NCI-H446 treated with DMSO at 0.1 percent for 48 hours (cell line): ENCODE results near the gene GALNTL6.

Experiments
- DNase-seq: peaks from one replicate; lab custom pipeline; 2025; lab: John Stamatoyannopoulos, UW

GALNTL6 gene

DNA sequence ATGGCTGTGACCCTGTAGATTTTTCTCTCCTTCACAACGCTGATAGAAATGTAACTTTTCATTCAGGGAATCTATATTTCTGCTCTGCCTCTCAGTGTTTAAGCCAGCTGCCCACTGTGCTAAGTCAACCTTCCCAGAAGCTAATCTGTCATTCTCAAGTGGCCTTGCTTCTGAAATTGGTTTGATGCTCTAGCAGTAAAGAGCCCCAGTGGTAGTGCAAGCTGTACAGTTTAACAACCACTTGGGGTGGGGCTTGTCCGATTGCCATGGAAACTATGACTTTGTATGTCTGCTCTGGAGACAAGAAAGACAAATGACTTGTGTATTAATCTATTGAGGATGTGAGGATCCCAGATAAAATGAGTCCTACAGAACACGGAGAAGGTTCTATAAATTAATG lies 734.5 kb downstream of the GALNTL6 start:
- no peak for DNase-seq

GRCh38 chr4:172553216-172553615 lies 740.0 kb downstream of the GALNTL6 start:
- DNase-seq = no peak

DNA sequence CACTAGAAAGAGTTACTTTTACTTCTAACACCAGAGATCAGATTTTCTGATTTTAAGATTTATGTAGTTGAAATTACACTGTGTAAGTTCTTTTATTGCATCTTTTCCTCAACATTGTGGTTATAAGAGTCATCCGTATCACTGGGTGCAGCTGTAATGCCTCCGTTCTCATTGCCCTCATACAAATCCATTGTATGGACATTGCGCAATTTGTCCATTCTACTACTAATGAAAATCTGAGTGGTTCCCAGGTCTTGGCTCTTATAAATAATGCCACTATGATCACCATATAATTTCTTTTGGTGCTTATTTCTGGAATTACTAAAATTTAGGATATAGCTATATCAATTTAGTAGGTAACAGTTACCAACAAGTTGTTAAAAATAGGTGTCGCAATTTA lies 741.4 kb downstream of the GALNTL6 start:
- DNase-seq = no peak

DNA sequence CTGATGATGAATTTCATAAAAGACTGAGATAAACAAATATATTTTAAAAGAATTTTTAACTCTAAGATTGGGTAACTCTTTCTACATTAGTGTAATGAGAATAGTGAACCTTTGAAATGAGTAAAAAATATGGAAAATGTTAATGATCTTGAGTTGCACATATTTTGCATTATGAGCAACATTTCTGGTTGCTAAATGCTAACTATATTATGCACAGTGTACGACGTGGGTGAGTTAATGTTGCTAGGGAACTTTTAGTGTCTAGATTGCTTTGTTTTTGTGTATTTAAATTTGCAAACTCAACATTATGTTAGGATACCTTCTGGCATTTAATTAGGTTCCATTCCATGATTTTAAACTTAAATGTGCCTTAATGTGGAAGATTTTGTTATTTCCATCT lies 742.5 kb downstream of the GALNTL6 start:
- DNase-seq = no peak

DNA sequence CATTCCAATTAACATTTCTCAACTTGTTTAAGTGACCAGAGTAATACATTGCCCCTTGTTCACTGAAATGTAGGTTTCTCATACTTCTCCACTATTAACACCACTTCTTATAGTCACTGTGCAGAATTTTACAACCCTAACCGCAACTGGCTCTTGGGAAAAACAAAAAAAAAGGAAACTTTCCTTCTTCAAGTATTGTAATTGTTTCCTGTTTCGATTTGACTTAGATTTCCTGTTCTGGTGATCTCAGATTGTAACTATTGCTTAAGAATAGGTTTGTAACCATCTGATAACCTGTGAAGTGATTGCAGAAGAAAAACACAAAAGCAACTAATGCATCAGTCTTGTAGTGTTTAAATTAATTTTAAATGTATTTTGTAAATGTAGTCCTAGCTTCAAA lies 760.7 kb downstream of the GALNTL6 start:
- DNase-seq = no peak

GRCh38 chr4:172578712-172579111 lies 765.5 kb downstream of the GALNTL6 start:
- no peak for DNase-seq

DNA sequence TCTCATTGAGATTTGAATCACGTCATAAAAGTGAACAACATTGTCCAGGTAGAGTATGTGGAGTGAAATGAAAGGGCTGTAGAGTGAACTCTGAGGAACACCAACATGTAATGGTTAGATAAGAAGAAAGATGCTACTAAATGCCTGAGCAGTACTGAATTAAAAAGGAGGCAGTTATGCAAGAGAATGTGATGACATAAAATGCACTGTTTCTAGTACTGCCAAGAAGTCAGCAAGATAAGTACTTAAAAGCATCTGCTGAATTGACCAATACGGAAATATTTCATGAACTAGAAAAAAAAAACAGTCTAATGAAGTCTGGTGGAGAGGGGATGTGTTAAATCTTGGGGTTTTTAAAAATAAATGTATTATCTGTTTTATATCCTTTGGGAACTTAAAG lies 771.6 kb downstream of the GALNTL6 start:
- DNase-seq = no peak

GRCh38 chr4:172596206-172596605 lies 783.0 kb downstream of the GALNTL6 start:
- DNase-seq = no peak

DNA sequence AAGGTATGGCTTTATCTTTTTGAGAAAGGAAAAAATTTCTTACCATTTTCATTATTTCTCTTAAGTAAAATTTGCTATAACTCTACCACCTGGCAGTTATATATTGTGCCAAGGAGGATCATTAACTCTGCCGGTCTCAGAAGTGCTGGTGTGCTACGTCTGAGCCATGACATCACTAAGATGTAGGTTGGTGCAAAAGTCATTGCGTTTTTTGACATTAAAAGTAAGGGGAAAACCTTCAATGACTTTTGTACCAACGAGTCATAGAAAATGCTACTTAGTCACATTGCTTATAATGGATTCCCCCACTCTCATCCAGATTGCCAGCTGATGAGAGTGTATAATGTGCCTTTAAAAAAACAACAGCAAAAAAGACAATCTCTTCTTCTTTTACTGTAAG lies 786.4 kb downstream of the GALNTL6 start:
- no peak for DNase-seq

DNA sequence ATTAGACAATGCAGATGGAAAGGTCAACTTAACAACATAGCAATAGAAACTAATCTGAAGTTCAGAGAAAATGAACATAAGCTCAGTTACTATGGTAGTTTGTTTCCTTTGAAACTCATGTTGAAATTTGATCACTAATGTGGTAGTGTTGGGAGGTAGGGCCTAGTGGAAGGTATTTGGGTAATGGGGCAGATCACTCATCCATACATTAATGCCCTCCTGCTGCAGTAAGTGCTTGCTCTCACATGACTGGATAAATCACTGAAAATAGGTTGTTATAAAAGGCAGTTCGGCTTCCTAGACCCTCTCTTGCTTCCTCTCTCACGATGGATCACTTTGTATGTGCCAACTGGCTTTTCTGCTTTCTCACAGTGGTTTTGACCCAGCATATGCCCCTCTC lies 788.0 kb downstream of the GALNTL6 start:
- DNase-seq = peak; percentile 10

- no peak for DNase-seq
Measured at GRCh38 chr4:172619218-172619617, 806.0 kb downstream of the GALNTL6 start.

- no peak for DNase-seq
Measured at GRCh38 chr4:172619798-172620197, 806.6 kb downstream of the GALNTL6 start.

DNA sequence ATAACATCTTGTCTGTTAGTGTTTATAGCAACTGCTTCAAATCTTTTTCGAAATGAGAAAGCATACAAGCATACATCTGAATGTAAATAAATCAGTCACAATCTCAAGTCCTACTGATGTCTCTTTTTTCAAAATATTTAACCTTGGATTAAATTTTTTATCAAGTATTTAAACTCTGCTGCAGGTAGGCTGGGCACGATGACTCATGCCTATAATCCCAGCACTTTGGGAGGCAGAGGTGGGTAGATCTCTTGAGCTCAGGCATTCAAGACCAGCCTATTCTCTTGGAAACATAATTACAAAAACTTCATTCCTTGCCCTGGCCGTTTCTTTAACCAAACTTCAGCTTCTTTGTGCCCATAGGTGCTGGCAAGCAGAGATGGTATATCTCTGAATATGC lies 815.1 kb downstream of the GALNTL6 start:
- DNase-seq = no peak

- DNase-seq = no peak
Measured at GRCh38 chr4:172630280-172630679, 817.1 kb downstream of the GALNTL6 start.

DNA sequence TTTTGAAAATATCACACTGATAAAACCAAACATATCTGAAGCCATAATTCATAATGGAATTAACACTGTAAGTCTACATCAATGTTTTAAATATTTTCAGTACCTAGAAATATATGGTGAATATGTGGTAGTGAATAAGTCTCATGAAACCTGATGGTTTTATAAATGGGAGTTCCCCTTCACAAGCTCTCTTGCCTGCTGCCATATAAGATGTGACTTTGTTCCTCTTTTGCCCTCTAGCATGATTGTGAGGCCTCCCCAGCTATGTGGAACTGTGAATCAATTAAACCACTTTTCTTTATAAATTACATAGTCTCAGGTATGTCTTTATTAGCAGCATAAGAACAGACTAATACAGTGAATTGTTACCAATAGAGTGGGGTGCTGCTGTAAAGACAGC lies 818.6 kb downstream of the GALNTL6 start:
- no peak for DNase-seq

GRCh38 chr4:172648471-172648870 lies 835.3 kb downstream of the GALNTL6 start:
- DNase-seq = no peak

GRCh38 chr4:172649143-172649542 lies 835.9 kb downstream of the GALNTL6 start:
- no peak for DNase-seq

DNA sequence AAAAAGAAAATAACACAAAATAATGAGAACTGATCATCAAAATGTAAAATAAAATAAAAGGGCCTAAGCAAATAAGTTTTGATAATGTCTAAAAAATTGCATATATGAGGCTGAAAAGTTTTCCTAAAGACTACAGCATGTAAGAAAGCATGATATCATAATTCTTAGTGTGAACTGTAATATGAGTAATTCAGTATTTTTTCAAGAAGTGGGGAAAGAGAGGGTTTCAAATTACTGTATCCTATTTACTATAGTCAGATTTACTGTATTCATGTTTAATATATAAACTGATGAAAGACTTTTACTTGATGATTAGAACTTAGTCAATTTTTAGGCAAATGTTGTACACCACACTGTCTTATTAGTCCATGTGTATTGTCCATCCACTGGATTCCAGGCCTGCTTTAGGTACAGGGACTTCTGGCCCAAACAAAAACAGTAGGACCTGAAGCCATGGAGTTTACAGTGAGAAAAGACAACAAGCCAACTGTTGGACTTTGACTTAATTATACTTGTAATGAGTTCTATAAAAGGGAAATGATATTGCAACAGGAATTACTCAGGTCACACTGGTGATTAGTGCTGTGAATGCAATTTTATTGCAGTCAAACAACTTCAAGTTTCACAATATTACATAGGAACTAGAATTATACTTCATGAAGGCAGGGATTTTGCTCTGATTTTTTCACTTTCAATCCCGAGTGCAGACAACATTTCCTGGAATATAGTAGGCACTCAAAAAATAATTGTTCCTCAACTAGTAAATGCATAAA lies 837.7 kb downstream of the GALNTL6 start:
- DNase-seq = no peak

DNA sequence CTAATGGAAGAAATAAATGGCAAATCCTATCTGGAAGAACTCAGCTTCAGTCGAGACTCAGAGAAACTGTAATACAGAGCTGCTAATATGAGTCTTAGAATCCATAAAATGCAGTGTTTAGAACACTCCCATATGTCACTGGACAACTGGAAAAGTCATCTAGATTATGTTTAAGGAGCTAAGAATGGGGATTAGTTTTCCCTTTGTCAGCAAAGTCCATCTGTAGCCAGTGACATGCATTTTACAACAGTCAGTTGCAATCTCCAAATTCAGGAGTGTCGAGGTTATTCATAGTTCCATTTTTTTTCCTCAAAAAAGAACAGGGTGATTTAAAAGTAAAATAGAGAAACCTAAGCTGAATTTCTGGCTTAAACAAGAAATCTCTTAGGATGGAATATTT lies 838.8 kb downstream of the GALNTL6 start:
- no peak for DNase-seq

- DNase-seq = no peak
Measured at GRCh38 chr4:172652369-172652768, 839.2 kb downstream of the GALNTL6 start.

GRCh38 chr4:172653676-172654075 lies 840.5 kb downstream of the GALNTL6 start:
- DNase-seq = no peak

GRCh38 chr4:172654457-172654856 lies 841.3 kb downstream of the GALNTL6 start:
- no peak for DNase-seq

- DNase-seq = no peak
Measured at GRCh38 chr4:172656055-172656454, 842.9 kb downstream of the GALNTL6 start.

DNA sequence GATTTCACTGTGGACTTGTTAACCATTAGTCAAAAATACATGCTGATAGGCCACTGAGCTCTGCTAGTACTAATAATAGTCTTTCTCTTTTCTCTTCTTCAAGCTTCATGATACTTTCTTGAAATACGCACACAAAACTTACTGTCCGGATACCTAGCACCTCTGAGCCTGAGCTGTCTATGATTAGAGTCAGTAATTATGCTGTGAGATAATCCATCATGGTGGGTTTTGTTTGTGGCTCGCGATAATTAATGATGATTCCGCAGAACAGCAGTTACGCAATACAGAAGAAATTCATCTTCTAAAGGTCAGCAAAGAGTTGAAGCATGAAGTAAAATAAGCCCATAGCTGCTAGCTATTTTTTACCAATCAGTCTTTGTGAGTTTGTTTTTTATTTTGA lies 843.9 kb downstream of the GALNTL6 start:
- no peak for DNase-seq
